ENCODE data around the gene COQ3. TPM values are rescaled to one million over a fixed set of nuclear protein-coding genes. Genes with fewer than 3 reads are reported as not detected.
A peak's percentile ranks its signal among the peaks of the same experiment; 100 is the strongest.

COQ3 gene
- polyA plus RNA-seq, 1 donor (not counting 4 experiments of a cell fraction or from before 2014, with no cell fraction given), result 21.2 TPM

GRCh38 chr6:99331531-99331930, 62.5 kb downstream of the COQ3 start:
- no peak overlapping the region for H2AFZ ChIP-seq (ENCODE audit: control insufficient read depth, low read length)
- DNase-seq (ENCODE audit: low read depth, low spot score), result no peak

DNA sequence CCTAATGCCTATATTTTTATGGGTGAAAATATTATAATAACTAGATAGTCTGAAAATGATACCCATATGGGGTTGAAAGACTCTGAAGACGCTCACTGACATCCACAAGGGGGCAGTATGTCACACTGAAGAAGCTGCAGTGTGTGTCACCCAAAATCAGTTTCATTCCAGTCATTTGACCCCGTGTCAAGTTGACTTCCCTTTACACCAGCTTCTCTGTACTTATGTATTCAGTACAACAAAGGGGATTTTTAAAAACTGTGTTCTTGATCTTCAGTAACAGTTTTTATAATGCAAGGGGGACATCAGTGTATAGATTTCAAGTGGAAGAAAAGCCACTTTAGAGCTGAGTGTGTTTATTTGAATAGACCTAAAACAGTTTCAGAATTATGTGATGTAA, 63.8 kb downstream of the COQ3 start:
- H3K4me1 ChIP-seq (ENCODE audit: control insufficient read depth, extremely low read depth, insufficient read depth, low read length), result no peaks in the 10 kb centered on the region
- no peak for TF ChIP-seq EZH2 (IDR thresholded peaks at IDR 0.05; ENCODE audit: low read length)
- TF ChIP-seq CTCF (optimal IDR thresholded peaks at IDR 0.05 in 1 of 3, IDR thresholded peaks at IDR 0.05 in 1 of 3, conservative IDR thresholded peaks at IDR 0.05 in 1 of 3; ENCODE audit: extremely low read depth in 1 of 3, insufficient read depth in 2 of 3, low read length in 3 of 3), result peak; percentile 72 to 81 (median 77)
- H3K4me3 ChIP-seq (ENCODE audit: control insufficient read depth in 2 of 3, extremely low read depth in 1 of 3, insufficient read depth in 2 of 3, low read depth in 1 of 3, low read length in 3 of 3), result no peak overlapping the region
- H4K20me1 ChIP-seq (ENCODE audit: control insufficient read depth, extremely low read depth, insufficient read depth, low read length), result no peaks in the 10 kb centered on the region
- DNase-seq (ENCODE audit: low read depth, low spot score), result peak; percentile 52
- H3K4me2 ChIP-seq (ENCODE audit: control insufficient read depth, extremely low read depth, insufficient read depth, low read depth, low read length), result no peak overlapping the region
- no peaks in the 10 kb centered on the region for H3K9me1 ChIP-seq (ENCODE audit: control insufficient read depth, extremely low read depth, insufficient read depth, low read length)
- no peak overlapping the region for H3K27ac ChIP-seq (ENCODE audit: control insufficient read depth, insufficient read depth, low read length)
- peaks cover 0 to 1% of the 10 kb centered on the region in 2 experiments for H3K36me3 ChIP-seq (ENCODE audit: control insufficient read depth in 2 of 2, extremely low read depth in 1 of 2, insufficient read depth in 2 of 2, low read length in 2 of 2)
- H3K9me3 ChIP-seq (ENCODE audit: control insufficient read depth, low read depth, low read length), result no peaks in the 10 kb centered on the region
- H2AFZ ChIP-seq (ENCODE audit: control insufficient read depth, low read length), result no peak overlapping the region
- H3K79me2 ChIP-seq (ENCODE audit: control insufficient read depth, insufficient read depth, low read length), result no peaks in the 10 kb centered on the region
- FAIRE-seq, result peak; percentile 93
- no peaks in the 10 kb centered on the region for H3K27me3 ChIP-seq (ENCODE audit: control insufficient read depth, extremely low read depth, insufficient read depth, low read length)
- dilution Hi-C loops (cut with MboI; ENCODE audit: extremely low pct_ligation_motif_present, low sequenced_read_pairs), result no loop called here
- no peak overlapping the region for H3K9ac ChIP-seq (ENCODE audit: control insufficient read depth, extremely low read depth, insufficient read depth, low read length)

More at GRCh38 chr6:99331531-99331930, 62.5 kb downstream of the COQ3 start:
- no peaks in the 10 kb centered on the region for H3K79me2 ChIP-seq (ENCODE audit: control insufficient read depth, insufficient read depth, low read length)
- H3K4me1 ChIP-seq (ENCODE audit: control insufficient read depth, extremely low read depth, insufficient read depth, low read length), result no peaks in the 10 kb centered on the region
- H3K9ac ChIP-seq (ENCODE audit: control insufficient read depth, extremely low read depth, insufficient read depth, low read length), result no peak overlapping the region
- no peaks in the 10 kb centered on the region for H4K20me1 ChIP-seq (ENCODE audit: control insufficient read depth, extremely low read depth, insufficient read depth, low read length)
- FAIRE-seq, result no peak
- no peak overlapping the region for H3K4me3 ChIP-seq (ENCODE audit: control insufficient read depth in 2 of 3, extremely low read depth in 1 of 3, insufficient read depth in 2 of 3, low read depth in 1 of 3, low read length in 3 of 3)
- H3K9me3 ChIP-seq (ENCODE audit: control insufficient read depth, low read depth, low read length), result no peaks in the 10 kb centered on the region
- no peak overlapping the region for H3K4me2 ChIP-seq (ENCODE audit: control insufficient read depth, extremely low read depth, insufficient read depth, low read depth, low read length)
- TF ChIP-seq EZH2 (IDR thresholded peaks at IDR 0.05; ENCODE audit: low read length) (no peak), CTCF (optimal IDR thresholded peaks at IDR 0.05 in 1 of 3, IDR thresholded peaks at IDR 0.05 in 1 of 3, conservative IDR thresholded peaks at IDR 0.05 in 1 of 3; ENCODE audit: extremely low read depth in 1 of 3, insufficient read depth in 2 of 3, low read length in 3 of 3) (no peak)
- H3K27me3 ChIP-seq (ENCODE audit: control insufficient read depth, extremely low read depth, insufficient read depth, low read length), result no peaks in the 10 kb centered on the region
- no peaks in the 10 kb centered on the region for H3K9me1 ChIP-seq (ENCODE audit: control insufficient read depth, extremely low read depth, insufficient read depth, low read length)
- no peak overlapping the region for H3K27ac ChIP-seq (ENCODE audit: control insufficient read depth, insufficient read depth, low read length)
- H3K36me3 ChIP-seq (ENCODE audit: control insufficient read depth in 2 of 2, extremely low read depth in 1 of 2, insufficient read depth in 2 of 2, low read length in 2 of 2), result peaks cover 0 to 1% of the 10 kb centered on the region in 2 experiments
- dilution Hi-C loops (cut with MboI; ENCODE audit: extremely low pct_ligation_motif_present, low sequenced_read_pairs), result no loop called here

Measured in keratinocyte (primary cell).